GM13976 (cell line): ENCODE results near the gene SLC43A1.

Experiments used
- DNase-seq: peaks from one replicate; pipeline ENCODE4 v3.0.0; 2012; ENCODE audit warnings: low spot score
- in situ Hi-C: fragments of 300-500 bp; cut with MboI; formaldehyde crosslinking; loops from one replicate; pipeline ENCODE4 v1.12.0; 2022; ENCODE audit warnings: low sequenced_read_pairs, mixed read lengths, inconsistent platforms; ENCODE audit not compliant: unreplicated experiment
- TF ChIP-seq, protein P1 (sequence below): IDR thresholded peaks from 2 replicates; pipeline ENCODE4 v1.5.1; 2012; ENCODE audit warnings: borderline replicate concordance, mild to moderate bottlenecking; ENCODE audit not compliant: insufficient read depth; ENCODE audit errors: extremely low read depth, missing control alignments, control extremely low read depth

Gene SLC43A1

GRCh38 chr11:57476757-57477506, 38.6 kb downstream of the SLC43A1 start:
- TF ChIP-seq, protein P1, sequence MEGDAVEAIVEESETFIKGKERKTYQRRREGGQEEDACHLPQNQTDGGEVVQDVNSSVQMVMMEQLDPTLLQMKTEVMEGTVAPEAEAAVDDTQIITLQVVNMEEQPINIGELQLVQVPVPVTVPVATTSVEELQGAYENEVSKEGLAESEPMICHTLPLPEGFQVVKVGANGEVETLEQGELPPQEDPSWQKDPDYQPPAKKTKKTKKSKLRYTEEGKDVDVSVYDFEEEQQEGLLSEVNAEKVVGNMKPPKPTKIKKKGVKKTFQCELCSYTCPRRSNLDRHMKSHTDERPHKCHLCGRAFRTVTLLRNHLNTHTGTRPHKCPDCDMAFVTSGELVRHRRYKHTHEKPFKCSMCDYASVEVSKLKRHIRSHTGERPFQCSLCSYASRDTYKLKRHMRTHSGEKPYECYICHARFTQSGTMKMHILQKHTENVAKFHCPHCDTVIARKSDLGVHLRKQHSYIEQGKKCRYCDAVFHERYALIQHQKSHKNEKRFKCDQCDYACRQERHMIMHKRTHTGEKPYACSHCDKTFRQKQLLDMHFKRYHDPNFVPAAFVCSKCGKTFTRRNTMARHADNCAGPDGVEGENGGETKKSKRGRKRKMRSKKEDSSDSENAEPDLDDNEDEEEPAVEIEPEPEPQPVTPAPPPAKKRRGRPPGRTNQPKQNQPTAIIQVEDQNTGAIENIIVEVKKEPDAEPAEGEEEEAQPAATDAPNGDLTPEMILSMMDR: peak; percentile 56
- peak; percentile 79 for DNase-seq
- in situ Hi-C loops: no loop called here

DNA sequence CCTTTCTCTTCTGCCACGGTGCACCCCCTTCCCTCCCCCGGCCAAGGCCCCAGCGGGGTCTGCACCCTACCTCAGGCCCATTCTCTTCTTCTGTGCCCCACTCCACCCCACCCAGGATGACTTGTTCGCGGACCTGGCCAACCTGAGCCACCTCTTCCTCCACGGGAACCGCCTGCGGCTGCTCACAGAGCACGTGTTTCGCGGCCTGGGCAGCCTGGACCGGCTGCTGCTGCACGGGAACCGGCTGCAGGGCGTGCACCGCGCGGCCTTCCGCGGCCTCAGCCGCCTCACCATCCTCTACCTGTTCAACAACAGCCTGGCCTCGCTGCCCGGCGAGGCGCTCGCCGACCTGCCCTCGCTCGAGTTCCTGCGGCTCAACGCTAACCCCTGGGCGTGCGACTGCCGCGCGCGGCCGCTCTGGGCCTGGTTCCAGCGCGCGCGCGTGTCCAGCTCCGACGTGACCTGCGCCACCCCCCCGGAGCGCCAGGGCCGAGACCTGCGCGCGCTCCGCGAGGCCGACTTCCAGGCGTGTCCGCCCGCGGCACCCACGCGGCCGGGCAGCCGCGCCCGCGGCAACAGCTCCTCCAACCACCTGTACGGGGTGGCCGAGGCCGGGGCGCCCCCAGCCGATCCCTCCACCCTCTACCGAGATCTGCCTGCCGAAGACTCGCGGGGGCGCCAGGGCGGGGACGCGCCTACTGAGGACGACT, 39.3 kb downstream of the SLC43A1 start:
- in situ Hi-C loops: no loop called here
- peak; percentile 73 for DNase-seq
- TF ChIP-seq, protein P1: peak; percentile 5

- TF ChIP-seq, protein P1: no peak
- DNase-seq: no peak
- in situ Hi-C loops: no loop called here
These were observed 39.8 kb downstream of the SLC43A1 start for GRCh38 chr11:57475671-57476046.

GRCh38 chr11:57475191-57475590, 40.3 kb downstream of the SLC43A1 start:
- DNase-seq: no peak
- TF ChIP-seq, protein P1: no peak
- in situ Hi-C loops: no loop called here

- TF ChIP-seq, protein P1: no peak
- DNase-seq: no peak
- in situ Hi-C loops: no loop called here
These were observed 40.7 kb downstream of the SLC43A1 start for GRCh38 chr11:57474803-57475115.

- DNase-seq: no peak
These were observed 41.3 kb downstream of the SLC43A1 start for GRCh38 chr11:57474017-57474802.

More at GRCh38 chr11:57474017-57474802, 41.3 kb downstream of the SLC43A1 start:
- TF ChIP-seq, protein P1: no peak
- in situ Hi-C loops: no loop called here
